NCI-H460 (cell line): Measurements from ENCODE around the gene APPBP2. TPM values are rescaled to one million over a fixed set of nuclear protein-coding genes. Genes with fewer than 3 reads are reported as not detected.

Experiments
- DNase-seq: peaks from one replicate; pipeline ENCODE4 v3.0.0-alpha.2; 2016; ENCODE audit warnings: low read depth; ENCODE audit errors: extremely low read depth
- small RNA-seq, 2 experiments: library from RNA; depleted of rRNA; stranded (forward); fragments of <200 nt; gene quantifications; one replicate each; pipeline ENCODE3, GENCODE V24; 2014
- total RNA-seq: library from RNA; depleted of rRNA; stranded (reverse); fragments of >200 nt; shearing (Covaris generic); gene quantifications from 2 replicates; pipeline ENCODE4 v1.2.3, GENCODE V29; 2014; rRNA removed

The APPBP2 gene
- total RNA-seq, 1 experiment from 2014 or later, result 21.5 TPM

GRCh38 chr17:60403962-60404361 lies 122.1 kb downstream of the APPBP2 start:
- DNase-seq, result no peak

GRCh38 chr17:60403523-60403810 lies 122.6 kb downstream of the APPBP2 start:
- DNase-seq, result no peak

GRCh38 chr17:60401819-60402218 lies 124.2 kb downstream of the APPBP2 start:
- DNase-seq, result no peak

- no peak for DNase-seq
Observed at GRCh38 chr17:60398227-60398959, 127.6 kb downstream of the APPBP2 start.

GRCh38 chr17:60396412-60396811 lies 129.6 kb downstream of the APPBP2 start:
- no peak for DNase-seq

- no peak for DNase-seq
Observed at GRCh38 chr17:60395508-60396065, 130.5 kb downstream of the APPBP2 start.

GRCh38 chr17:60393840-60394723 lies 132.0 kb downstream of the APPBP2 start:
- DNase-seq, result no peak

Small RNA genes within 50 kb of the gene (small RNA-seq; reads per million reads assigned to genes)
- gene AC011921.2, result 0 reads per million in 2 experiments

Other genes starting within 250 kb of the APPBP2 start
- 30.6 and 34.9 TPM in 2 replicates for gene USP32, start 134.1 kb downstream of the APPBP2 start, total RNA-seq
- gene CHCT1, start 103.8 kb downstream of the APPBP2 start, total RNA-seq, result not detected in 2 replicates
- gene PPM1D, start 74.0 kb upstream of the APPBP2 start, total RNA-seq, result 10.2 and 10.5 TPM in 2 replicates
- 24.2 and 26.6 TPM in 2 replicates for gene BCAS3, start 151.6 kb upstream of the APPBP2 start, total RNA-seq